Left cardiac atrium (tissue), 4 donors: ENCODE measurements around the gene PCDH9. TPM values are rescaled to one million over a fixed set of nuclear protein-coding genes. Genes with fewer than 3 reads are reported as not detected.
"Not testable (repeated sequence)": the region's sequence is repeated elsewhere in the genome, so short reads cannot be mapped to it uniquely, and the experiment has no call there.

ENCODE experiments used
- ATAC-seq, 2 donors: fragments of 200-7000 bp; cut with Tn5 transposase; one replicate each; pipeline ENCODE4 v1.9.1; 2020; ENCODE audit warnings: mild to moderate bottlenecking in 2 of 2, moderate library complexity in 2 of 2
- DNase-seq: peaks from one replicate; pipeline ENCODE4 v3.0.0-alpha.2; 2020
- intact Hi-C, 2 donors: fragments of 100-400 bp; cut with DNase I; formaldehyde crosslinking; loops; one replicate each; pipeline versions ENCODE4 v1.14.1 to v1.15.1; 2022 to 2023
- total RNA-seq, 2 donors: library from RNA; stranded (reverse); fragmentation: NEBNext Ultra II Directional; extraction: Animal tissue kit (Norgen Biotek cat#: 25700); gene quantifications; one replicate each; pipeline ENCODE4 v1.2.1, GENCODE V29; 2021
- donor health status: DM: no; HTN: yes; CAD: no.
- donor health status: DM: no; HTN: yes; CAD: no; lungs with severe emphysema.
- donor health status: DM: yes; HTN: yes; CAD: no.
- donor health status: Dilated cardiomyopathy.

Gene PCDH9
- total RNA-seq, 2 donors from 2014 or later: 17.9 to 19.0 TPM

GRCh38 chr13:66343224-66343828, 886.8 kb downstream of the PCDH9 start:
- DNase-seq: no peak
- intact Hi-C loops: no loop called here
- ATAC-seq: no peak

- ATAC-seq (no peak), DNase-seq (no peak)
- intact Hi-C loops: no loop called here
Observed at GRCh38 chr13:66341635-66342377, 888.3 kb downstream of the PCDH9 start.

GRCh38 chr13:66339214-66339613, 890.9 kb downstream of the PCDH9 start:
- ATAC-seq: no peak

GRCh38 chr13:66338542-66338941, 891.6 kb downstream of the PCDH9 start:
- ATAC-seq (no peak), DNase-seq (no peak)
- intact Hi-C loops: no loop called here

More at GRCh38 chr13:66339214-66339613, 890.9 kb downstream of the PCDH9 start:
- intact Hi-C loops: no loop called here
- DNase-seq: no peak

- DNase-seq (no peak), ATAC-seq (no peak)
- intact Hi-C loops: no loop called here
Observed at GRCh38 chr13:66335626-66336025, 894.5 kb downstream of the PCDH9 start.

GRCh38 chr13:66329988-66330451, 900.1 kb downstream of the PCDH9 start:
- ATAC-seq: no peak
- DNase-seq: no peak
- intact Hi-C loops: no loop called here

GRCh38 chr13:66328476-66328875, 901.7 kb downstream of the PCDH9 start:
- DNase-seq: no peak
- intact Hi-C loops: no loop called here
- ATAC-seq: no peak

GRCh38 chr13:66323745-66324347, 906.3 kb downstream of the PCDH9 start:
- intact Hi-C loops: no loop called here
- ATAC-seq (no peak), DNase-seq (no peak)

GRCh38 chr13:66322936-66323335, 907.2 kb downstream of the PCDH9 start:
- ATAC-seq (no peak), DNase-seq (no peak)
- intact Hi-C loops: no loop called here

- intact Hi-C loops: no loop called here
- DNase-seq (no peak), ATAC-seq (no peak)
Observed at GRCh38 chr13:66322193-66322740, 907.9 kb downstream of the PCDH9 start.

GRCh38 chr13:66314911-66315310, 915.2 kb downstream of the PCDH9 start:
- intact Hi-C loops: no loop called here
- no peak for ATAC-seq
- no peak for DNase-seq

- intact Hi-C loops: no loop called here
- no peak for DNase-seq
- ATAC-seq: peak in 1 of 2 donors; percentile 16
Observed at GRCh38 chr13:66313413-66313812, 916.7 kb downstream of the PCDH9 start.

GRCh38 chr13:66312312-66313087, 917.6 kb downstream of the PCDH9 start:
- DNase-seq (no peak), ATAC-seq (peak in 1 of 2 donors; percentile 50)
- intact Hi-C loops: no loop called here

GRCh38 chr13:66305961-66306617, 924.0 kb downstream of the PCDH9 start:
- ATAC-seq (no peak), DNase-seq (no peak)
- intact Hi-C loops: no loop called here

- intact Hi-C loops: no loop called here
- ATAC-seq: no peak
- no peak for DNase-seq
Observed at GRCh38 chr13:66301482-66301881, 928.7 kb downstream of the PCDH9 start.

GRCh38 chr13:66301006-66301405, 929.1 kb downstream of the PCDH9 start:
- no peak for ATAC-seq
- intact Hi-C loops: no loop called here
- no peak for DNase-seq

GRCh38 chr13:66296875-66297274, 933.3 kb downstream of the PCDH9 start:
- ATAC-seq: no peak
- intact Hi-C loops: no loop called here
- no peak for DNase-seq

GRCh38 chr13:66296328-66296727, 933.8 kb downstream of the PCDH9 start:
- DNase-seq (no peak), ATAC-seq (no peak)
- intact Hi-C loops: no loop called here

- ATAC-seq, intact Hi-C loops: not testable (repeated sequence)
Observed at GRCh38 chr13:66286806-66287205, 943.3 kb downstream of the PCDH9 start.

More at GRCh38 chr13:66286806-66287205, 943.3 kb downstream of the PCDH9 start:
- not testable (repeated sequence) for DNase-seq
